GM04503 (cell line): ENCODE data around the gene OSBPL5.

Source experiments
- DNase-seq: peaks from one replicate; pipeline ENCODE4 v3.0.0-alpha.2; 2012; ENCODE audit warnings: low read depth

The OSBPL5 gene

GRCh38 chr11:3165152-3165705, at the start of gene OSBPL5:
Gene OSBPL5 (minus strand): TSS chr11:3165310. CDS start chr11:3129148, 36,162 bp downstream.
- DNase-seq: no peak

- no peak for DNase-seq
These were observed 49.2 kb upstream of the OSBPL5 start for GRCh38 chr11:3214420-3214699.

- DNase-seq: no peak
These were observed 48.7 kb upstream of the OSBPL5 start for GRCh38 chr11:3213659-3214419.

- no peak for DNase-seq
These were observed 43.2 kb upstream of the OSBPL5 start for GRCh38 chr11:3208272-3208671.

- no peak for DNase-seq
These were observed 42.5 kb upstream of the OSBPL5 start for GRCh38 chr11:3207526-3208189.

GRCh38 chr11:3206922-3207204, 41.8 kb upstream of the OSBPL5 start:
- no peak for DNase-seq

GRCh38 chr11:3206156-3206921, 41.2 kb upstream of the OSBPL5 start:
- no peak for DNase-seq

- no peak for DNase-seq
These were observed 40.4 kb upstream of the OSBPL5 start for GRCh38 chr11:3205261-3206155.

GRCh38 chr11:3204141-3205015, 39.3 kb upstream of the OSBPL5 start:
- DNase-seq: no peak

- no peak for DNase-seq
These were observed 38.3 kb upstream of the OSBPL5 start for GRCh38 chr11:3203221-3204043.

- no peak for DNase-seq
These were observed 37.6 kb upstream of the OSBPL5 start for GRCh38 chr11:3202759-3203158.

- no peak for DNase-seq
These were observed 37.2 kb upstream of the OSBPL5 start for GRCh38 chr11:3202305-3202704.

- no peak for DNase-seq
These were observed 36.6 kb upstream of the OSBPL5 start for GRCh38 chr11:3201677-3202181.

GRCh38 chr11:3201112-3201581, 36.0 kb upstream of the OSBPL5 start:
- DNase-seq: no peak

GRCh38 chr11:3200388-3201111, 35.4 kb upstream of the OSBPL5 start:
- DNase-seq: no peak

GRCh38 chr11:3199537-3200295, 34.6 kb upstream of the OSBPL5 start:
- no peak for DNase-seq

GRCh38 chr11:3198815-3199214, 33.7 kb upstream of the OSBPL5 start:
- DNase-seq: no peak

GRCh38 chr11:3197878-3198528, 32.9 kb upstream of the OSBPL5 start:
- no peak for DNase-seq
